T-helper 1 cell treated with Interleukin-12 subunit alpha and Interleukin-12 subunit beta and Interleukin-4 antibody, amounts not matched to agents 30 μg/mL and 1 μg/mL, for 36 hours (primary cell): ENCODE measurements around the gene NEGR1.

Experiments
- H3K27ac Mint-ChIP-seq: one replicate; pipeline ENCODE4 v1.8.0; 2021; ENCODE audit warnings: mild to moderate bottlenecking, mixed read lengths
- H3K27me3 Mint-ChIP-seq: one replicate; pipeline ENCODE4 v1.8.0; 2021; ENCODE audit warnings: low read depth, mixed read lengths
- H3K36me3 Mint-ChIP-seq: one replicate; pipeline ENCODE4 v1.8.0; 2021; ENCODE audit warnings: low read depth, mixed read lengths
- H3K4me1 Mint-ChIP-seq: one replicate; pipeline ENCODE4 v1.8.0; 2021; ENCODE audit warnings: low read depth, mixed read lengths
- H3K4me3 Mint-ChIP-seq: one replicate; pipeline ENCODE4 v1.8.0; 2021; ENCODE audit warnings: mild to moderate bottlenecking, moderate library complexity, mixed read lengths
- H3K9me3 Mint-ChIP-seq: one replicate; pipeline ENCODE4 v1.8.0; 2021; ENCODE audit warnings: mixed read lengths

Gene NEGR1

DNA sequence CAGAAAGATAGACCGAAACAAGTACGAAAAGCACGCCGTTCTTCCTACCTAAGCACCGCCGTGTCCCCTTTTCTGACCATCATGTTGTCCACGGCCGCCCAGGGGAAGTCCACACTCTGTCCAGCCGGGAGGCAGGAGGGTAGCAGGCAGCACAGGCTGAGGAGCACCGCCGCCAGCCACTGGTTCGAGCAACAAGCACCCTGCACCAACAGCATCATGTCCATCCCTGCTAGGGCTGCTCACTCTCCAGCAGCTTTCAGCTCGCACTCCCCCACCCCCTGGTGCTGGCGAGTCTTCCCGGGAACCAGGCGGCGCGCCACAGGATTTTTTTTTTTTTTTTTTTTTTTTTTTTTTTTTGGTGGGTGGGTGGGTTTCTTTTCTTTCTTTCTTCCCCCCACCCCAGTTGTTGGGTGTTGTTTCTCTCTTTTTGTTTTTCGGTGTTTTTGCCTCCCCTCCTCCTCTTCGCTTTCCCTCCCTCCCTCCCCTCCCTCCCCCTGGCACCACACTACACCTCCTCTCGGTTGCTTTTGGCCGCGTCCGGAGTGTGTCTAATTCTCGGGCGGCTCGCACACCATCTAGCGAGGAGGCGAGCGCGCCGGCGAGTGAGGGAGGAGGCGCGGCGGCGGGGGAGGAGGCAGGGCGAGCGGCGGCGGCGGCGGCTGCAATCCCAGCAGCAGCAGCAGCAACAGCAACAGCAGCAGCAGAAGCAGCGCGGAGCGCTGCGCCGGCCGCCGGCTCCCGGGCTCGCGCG is at the start of gene NEGR1:
Gene NEGR1, minus strand, starts transcription at position 269 of the 751 bp plus-strand sequence.
- H3K4me1 Mint-ChIP-seq: peaks cover 10% of the 10 kb centered on the region
- peaks cover 35% of the 10 kb centered on the region for H3K27me3 Mint-ChIP-seq
- H3K9me3 Mint-ChIP-seq: no peaks in the 10 kb centered on the region
- no peak within 1 kb of the TSS for H3K27ac Mint-ChIP-seq
- H3K36me3 Mint-ChIP-seq: no peaks in the 10 kb centered on the region
- peak within 1 kb of the TSS; percentile 67 for H3K4me3 Mint-ChIP-seq

DNA sequence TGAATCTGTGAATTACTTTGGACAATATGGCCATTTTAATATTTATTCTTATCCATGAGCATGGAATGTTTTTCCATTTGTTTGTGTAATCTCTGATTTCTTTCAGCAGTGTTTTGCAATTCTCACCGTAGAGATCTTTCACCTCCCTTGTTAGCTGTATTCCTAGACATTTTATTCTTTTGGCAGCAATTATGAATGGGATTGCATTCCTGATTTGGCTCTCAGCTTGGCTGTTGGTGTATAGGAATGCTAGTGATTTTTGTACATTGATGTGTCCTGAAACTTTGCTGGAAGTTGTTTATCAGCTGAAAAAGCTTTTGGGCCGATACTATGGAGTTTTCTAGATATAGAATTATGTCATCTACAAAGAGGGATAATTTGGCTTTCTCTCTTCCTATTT is 44.2 kb upstream of the NEGR1 start:
- Mint-ChIP-seq H3K4me1 (no peaks in the 10 kb centered on the region), H3K36me3 (no peaks in the 10 kb centered on the region), H3K9me3 (no peaks in the 10 kb centered on the region), H3K4me3 (no peak overlapping the region), H3K27ac (no peak overlapping the region), H3K27me3 (no peaks in the 10 kb centered on the region)

DNA sequence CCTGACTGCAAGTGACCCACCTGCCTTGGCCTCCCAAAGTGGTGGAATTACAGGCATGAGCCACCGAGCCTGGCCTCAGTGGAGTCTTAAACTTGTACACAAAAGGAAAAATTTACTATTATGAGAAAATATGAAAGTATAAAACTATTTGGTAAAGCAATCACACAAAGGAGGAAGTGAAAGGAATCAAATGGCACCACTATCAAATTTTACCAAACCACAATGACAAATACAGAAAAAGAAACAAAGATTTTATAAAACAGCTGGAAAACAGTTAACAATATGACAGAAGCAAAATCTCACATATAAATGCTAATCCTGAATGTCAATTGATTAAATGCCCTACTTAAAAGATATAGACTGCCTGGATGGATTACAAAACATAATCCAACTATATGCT is 42.1 kb upstream of the NEGR1 start:
- no peaks in the 10 kb centered on the region for H3K36me3 Mint-ChIP-seq
- no peak overlapping the region for H3K27ac Mint-ChIP-seq
- H3K4me1 Mint-ChIP-seq: no peaks in the 10 kb centered on the region
- H3K4me3 Mint-ChIP-seq: no peak overlapping the region
- no peaks in the 10 kb centered on the region for H3K9me3 Mint-ChIP-seq
- H3K27me3 Mint-ChIP-seq: no peaks in the 10 kb centered on the region

DNA sequence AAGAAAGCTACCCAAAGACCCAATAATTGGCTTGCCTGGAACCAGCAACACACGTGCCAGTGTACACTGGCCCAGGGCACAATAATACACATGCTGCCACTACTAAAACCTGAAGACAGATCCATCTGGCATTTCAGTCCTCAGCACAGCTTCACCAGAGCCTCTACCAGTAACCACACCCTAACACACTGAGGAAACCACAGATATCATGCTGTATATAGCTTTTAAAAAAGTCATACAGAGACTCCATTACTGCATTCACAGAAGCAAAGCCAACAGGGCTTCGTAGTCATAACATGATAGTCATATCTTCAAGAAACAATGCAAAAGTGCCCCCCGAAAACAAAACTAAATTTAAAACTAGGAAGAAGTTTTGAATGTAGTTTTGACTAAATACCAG is 40.6 kb upstream of the NEGR1 start:
- Mint-ChIP-seq H3K27me3 (no peaks in the 10 kb centered on the region), H3K27ac (no peak overlapping the region), H3K9me3 (no peaks in the 10 kb centered on the region), H3K4me1 (no peaks in the 10 kb centered on the region), H3K36me3 (no peaks in the 10 kb centered on the region), H3K4me3 (no peak overlapping the region)

DNA sequence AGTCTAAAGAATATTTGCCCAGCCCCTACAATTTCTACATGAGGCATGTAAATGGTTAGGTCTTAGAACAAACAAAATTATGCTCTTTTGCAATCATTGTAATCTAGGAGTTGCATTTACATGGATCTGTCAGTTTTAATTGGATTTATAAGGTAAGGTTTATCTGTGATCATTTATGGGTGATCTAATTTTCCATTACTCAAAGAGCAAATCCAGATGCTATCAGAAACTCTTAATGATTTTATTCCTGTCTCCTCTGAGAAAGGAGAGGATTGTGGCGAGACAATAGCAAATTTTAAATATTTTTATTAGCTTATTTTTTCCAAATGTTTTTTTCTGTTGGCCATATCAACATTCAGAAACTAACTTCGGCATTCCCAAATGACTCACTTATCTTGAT is 14.2 kb upstream of the NEGR1 start:
- Mint-ChIP-seq H3K27ac (no peak overlapping the region), H3K9me3 (no peaks in the 10 kb centered on the region), H3K4me1 (no peaks in the 10 kb centered on the region), H3K27me3 (no peaks in the 10 kb centered on the region), H3K4me3 (no peak overlapping the region), H3K36me3 (no peaks in the 10 kb centered on the region)

DNA sequence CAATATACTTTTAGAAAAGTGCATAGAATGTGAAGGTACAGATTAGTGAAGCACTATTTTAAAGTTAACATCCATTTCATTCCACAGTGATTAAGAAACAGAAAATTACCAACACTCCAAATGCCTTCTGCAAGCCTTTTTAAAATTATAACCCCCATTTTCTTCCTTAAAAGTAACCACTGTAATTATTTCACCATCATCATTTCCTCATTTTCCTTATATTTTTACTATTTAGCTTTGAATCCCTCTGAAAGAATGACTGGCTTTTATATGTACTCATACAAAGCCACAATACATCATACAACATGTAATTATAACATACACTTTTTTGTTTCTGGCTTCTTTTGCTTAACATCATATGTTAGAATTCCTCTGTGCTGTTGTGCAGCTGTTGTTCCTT is 6.5 kb upstream of the NEGR1 start:
- Mint-ChIP-seq H3K4me3 (no peak overlapping the region), H3K36me3 (no peaks in the 10 kb centered on the region), H3K9me3 (no peaks in the 10 kb centered on the region)

DNA sequence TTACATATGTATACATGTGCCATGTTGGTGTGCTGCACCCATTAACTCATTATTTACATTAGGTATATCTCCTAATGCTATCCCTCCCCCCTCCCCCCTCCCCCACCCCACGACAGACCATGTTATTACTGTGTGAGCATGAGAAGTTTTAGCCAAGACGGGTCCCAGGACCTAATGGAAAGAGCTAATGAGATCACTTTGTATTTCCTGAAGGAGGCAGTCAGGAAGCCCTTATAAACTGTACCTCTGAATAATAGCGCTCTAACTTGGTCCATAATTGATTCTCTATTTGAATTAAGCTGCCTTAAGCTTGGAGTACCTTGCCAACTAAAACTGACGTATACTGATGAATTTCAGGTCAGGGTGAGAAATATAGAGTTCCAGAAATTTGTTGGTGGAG is 4.1 kb upstream of the NEGR1 start:
- Mint-ChIP-seq H3K4me1 (peaks cover 10% of the 10 kb centered on the region), H3K27ac (no peak overlapping the region), H3K4me3 (no peak overlapping the region), H3K36me3 (no peaks in the 10 kb centered on the region), H3K9me3 (no peaks in the 10 kb centered on the region), H3K27me3 (peaks cover 15% of the 10 kb centered on the region)

More for the DNA sequence above, 6.5 kb upstream of the NEGR1 start:
- no peaks in the 10 kb centered on the region for H3K4me1 Mint-ChIP-seq
- H3K27me3 Mint-ChIP-seq: peaks cover 5% of the 10 kb centered on the region
- H3K27ac Mint-ChIP-seq: no peak overlapping the region

DNA sequence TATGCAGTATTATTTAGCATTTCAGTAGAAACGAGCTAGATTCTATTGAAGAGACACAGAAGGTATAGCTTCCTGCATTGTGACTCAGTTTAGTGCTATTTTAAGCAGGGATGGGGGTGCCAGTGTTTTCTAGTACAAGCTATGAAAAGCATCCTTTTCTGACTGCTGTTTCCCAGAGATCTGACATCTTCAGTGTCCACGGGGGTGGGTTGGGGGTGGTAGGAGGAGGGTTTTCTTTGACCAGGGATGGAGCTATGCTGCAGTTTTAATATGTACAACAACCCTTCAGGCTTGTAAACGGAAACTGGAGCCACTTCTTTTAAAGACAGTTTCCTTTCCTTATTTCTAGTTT is 2.7 kb upstream of the NEGR1 start:
- Mint-ChIP-seq H3K4me1 (peaks cover 10% of the 10 kb centered on the region), H3K36me3 (no peaks in the 10 kb centered on the region), H3K9me3 (no peaks in the 10 kb centered on the region), H3K4me3 (no peak overlapping the region), H3K27ac (no peak overlapping the region), H3K27me3 (peaks cover 28% of the 10 kb centered on the region)

DNA sequence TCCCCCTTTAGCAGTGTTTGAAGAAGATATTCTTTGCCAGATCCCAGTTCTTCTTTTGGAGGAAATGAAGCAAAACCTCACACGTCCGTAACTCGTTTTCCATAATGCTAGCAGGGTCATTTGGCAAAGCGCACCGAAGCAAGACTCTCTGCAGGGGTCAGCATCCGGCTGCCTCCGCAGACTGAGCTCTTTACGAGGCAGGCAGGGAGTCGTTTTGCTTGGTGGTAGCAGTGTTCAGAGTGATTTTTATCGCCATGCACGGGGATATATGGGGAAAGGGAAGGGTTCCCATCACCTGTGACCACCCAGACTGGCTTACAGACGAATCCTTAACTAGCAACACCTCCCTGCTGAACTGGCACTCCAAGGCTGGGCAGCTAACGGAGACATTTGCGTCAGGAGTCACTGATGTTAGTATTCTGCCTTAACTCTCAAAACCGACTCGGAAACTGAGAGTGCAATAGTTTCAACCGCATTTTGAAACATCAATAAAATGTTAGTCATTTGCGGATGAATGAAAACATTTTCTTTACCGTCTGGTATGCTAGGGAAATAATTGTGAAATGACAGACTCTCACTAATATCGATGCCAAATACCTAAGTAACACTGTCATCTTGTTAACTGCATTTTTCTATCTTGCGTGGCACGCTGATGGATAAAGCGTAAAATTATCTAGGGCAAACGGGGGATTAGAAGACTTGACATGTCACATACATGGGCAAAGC is 2.2 kb upstream of the NEGR1 start:
- Mint-ChIP-seq H3K9me3 (no peaks in the 10 kb centered on the region), H3K27me3 (peaks cover 32% of the 10 kb centered on the region), H3K27ac (no peak overlapping the region), H3K4me1 (peaks cover 10% of the 10 kb centered on the region), H3K4me3 (no peak overlapping the region), H3K36me3 (no peaks in the 10 kb centered on the region)

DNA sequence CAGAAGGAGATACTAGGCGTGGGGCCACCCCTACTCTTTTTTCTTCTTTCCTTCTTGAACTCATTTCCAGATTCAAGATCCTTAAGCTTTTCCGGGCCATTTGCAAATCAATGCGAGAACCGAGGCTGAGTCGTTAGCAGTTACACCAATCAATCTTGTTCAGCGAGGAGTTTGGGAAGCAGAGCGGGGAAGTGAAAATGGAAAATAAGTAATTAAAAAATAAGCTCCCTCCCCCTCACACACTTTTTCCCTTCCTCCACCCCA is 1.7 kb upstream of the NEGR1 start:
- Mint-ChIP-seq H3K4me3 (no peak overlapping the region), H3K36me3 (no peaks in the 10 kb centered on the region), H3K4me1 (peaks cover 10% of the 10 kb centered on the region), H3K27ac (no peak overlapping the region), H3K27me3 (peaks cover 35% of the 10 kb centered on the region), H3K9me3 (no peaks in the 10 kb centered on the region)

DNA sequence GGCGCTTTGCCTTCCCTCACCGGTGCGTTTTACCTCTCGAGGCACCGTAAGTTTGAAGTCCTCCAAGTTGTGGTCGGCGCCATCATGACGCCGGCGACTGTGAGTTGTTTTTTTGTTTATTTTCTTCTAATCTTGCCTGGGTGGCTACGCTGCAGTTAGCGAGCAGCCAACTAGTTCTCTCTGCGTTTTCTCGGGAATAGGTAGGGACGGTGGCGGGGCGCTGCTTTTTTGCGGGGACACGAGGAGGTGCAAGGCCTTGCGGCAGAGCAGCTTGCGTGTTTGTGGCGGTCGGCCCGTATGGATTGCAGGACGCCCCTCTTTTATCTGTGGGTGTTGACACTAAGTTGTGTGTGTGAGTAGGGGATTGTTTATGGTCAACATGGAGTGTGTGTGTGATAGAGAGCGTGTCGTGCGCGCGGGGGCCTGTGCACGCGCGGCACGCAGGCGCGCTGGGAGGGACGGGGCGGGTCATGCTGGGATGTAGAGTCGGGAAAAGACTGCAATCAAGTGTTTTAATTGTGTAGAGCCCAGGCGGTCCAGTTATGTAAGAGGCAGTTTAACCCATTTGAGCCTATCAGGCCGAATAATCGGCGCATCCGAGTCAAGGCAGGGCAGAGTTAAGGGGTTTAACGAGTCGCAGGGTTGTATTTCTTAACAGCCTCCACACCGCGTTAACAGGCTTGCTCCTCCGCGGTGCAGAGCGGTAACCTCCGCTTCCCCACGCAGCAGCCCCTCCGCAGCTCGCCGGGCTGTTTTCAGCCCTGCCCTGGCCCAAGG is 1.2 kb upstream of the NEGR1 start:
- no peaks in the 10 kb centered on the region for H3K36me3 Mint-ChIP-seq
- no peak overlapping the region for H3K27ac Mint-ChIP-seq
- peaks cover 10% of the 10 kb centered on the region for H3K4me1 Mint-ChIP-seq
- H3K4me3 Mint-ChIP-seq: no peak overlapping the region
- no peaks in the 10 kb centered on the region for H3K9me3 Mint-ChIP-seq
- H3K27me3 Mint-ChIP-seq: peaks cover 35% of the 10 kb centered on the region

DNA sequence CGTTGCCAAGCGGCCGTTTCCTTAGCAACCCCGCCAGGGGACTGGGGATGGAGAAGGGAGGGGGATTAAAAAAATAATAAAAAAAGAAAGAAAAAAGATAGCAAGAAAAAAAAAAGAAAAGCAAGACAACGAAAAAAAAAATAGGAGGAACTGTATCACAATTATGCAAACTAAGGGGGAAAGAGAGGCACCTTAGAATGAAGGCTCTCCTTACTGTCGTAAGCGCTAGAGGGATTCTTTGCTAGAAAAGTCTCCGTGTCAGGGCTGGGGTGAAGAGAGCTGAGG is 625 bp upstream of the NEGR1 start:
- Mint-ChIP-seq H3K4me1 (peaks cover 10% of the 10 kb centered on the region), H3K27ac (no peak overlapping the region), H3K27me3 (peaks cover 35% of the 10 kb centered on the region), H3K36me3 (no peaks in the 10 kb centered on the region), H3K4me3 (no peak overlapping the region), H3K9me3 (no peaks in the 10 kb centered on the region)

DNA sequence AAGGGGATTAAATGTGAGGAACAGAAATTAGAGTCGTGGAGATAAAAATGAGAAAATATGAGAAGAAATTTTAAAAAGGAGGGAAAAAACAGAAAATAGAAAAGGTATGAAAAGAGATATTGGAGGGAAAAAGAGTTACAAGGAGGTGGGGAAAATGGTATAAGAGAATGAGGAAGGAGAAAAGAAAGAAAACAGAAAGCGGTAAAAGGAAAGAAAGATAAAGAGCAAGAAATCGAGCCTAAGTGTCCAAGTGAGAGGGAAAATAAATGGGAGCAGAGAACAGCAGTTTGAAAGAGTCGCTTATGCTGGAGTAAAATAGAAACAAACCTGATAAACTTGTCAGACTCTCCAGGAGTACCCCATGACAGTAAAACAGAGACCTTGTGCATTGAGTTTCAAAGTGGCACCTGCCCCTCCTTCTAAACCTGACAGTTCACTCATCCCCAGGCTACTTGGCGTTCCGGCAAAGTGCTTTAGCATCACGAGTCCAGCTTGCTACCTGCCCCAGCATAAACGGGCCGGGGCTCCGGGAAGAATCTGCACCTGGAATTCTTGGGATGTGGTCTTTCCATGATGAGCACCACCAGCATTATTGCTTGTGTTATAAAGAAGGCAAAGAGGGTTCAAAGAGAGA is 585 bp downstream of the NEGR1 start:
- Mint-ChIP-seq H3K9me3 (no peaks in the 10 kb centered on the region), H3K36me3 (no peaks in the 10 kb centered on the region), H3K4me3 (peak overlapping the region; percentile 67), H3K4me1 (peaks cover 10% of the 10 kb centered on the region), H3K27ac (no peak overlapping the region), H3K27me3 (peaks cover 34% of the 10 kb centered on the region)

DNA sequence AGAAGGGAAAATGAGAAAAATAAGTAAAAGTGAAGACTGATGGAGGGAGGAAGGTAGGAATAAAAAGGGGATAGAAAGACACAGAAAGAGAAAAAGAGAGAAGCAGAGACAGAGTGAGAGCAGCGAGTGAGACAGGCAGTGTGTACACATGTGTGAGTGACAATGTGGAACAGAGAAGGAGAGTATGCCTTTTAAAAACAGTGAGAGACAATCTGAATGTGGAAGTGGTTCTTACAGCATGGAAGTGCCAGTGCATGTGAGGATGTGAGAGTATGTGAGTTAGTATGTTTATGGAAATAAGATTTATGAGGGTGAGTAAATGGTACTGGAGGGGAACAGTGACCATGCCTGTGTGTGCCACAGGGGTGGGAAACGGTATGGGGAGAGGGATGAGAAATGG is 1.2 kb downstream of the NEGR1 start:
- no peaks in the 10 kb centered on the region for H3K36me3 Mint-ChIP-seq
- H3K4me1 Mint-ChIP-seq: peaks cover 10% of the 10 kb centered on the region
- peak overlapping the region; percentile 30 for H3K4me3 Mint-ChIP-seq
- H3K27me3 Mint-ChIP-seq: peaks cover 30% of the 10 kb centered on the region
- no peaks in the 10 kb centered on the region for H3K9me3 Mint-ChIP-seq
- H3K27ac Mint-ChIP-seq: no peak overlapping the region

DNA sequence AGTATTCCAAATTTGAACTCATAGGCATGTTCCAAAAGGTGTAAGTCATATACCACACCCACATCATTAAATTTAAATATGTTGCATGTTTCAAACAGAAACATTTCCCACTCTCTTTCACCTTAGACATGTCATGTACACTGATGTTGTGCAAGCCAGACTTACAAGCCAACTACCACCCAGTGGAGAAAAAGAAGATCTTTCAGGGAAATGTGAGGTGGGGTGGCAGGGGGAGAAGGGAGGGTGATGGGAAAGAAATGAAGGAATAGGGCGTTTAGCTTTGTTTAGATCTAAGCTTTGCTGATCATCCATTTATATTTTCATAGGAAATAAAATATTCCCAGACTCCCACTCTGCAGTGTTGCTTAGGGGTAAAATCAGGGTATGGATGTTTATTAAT is 1.6 kb downstream of the NEGR1 start:
- peaks cover 10% of the 10 kb centered on the region for H3K4me1 Mint-ChIP-seq
- no peaks in the 10 kb centered on the region for H3K9me3 Mint-ChIP-seq
- no peak overlapping the region for H3K27ac Mint-ChIP-seq
- H3K4me3 Mint-ChIP-seq: no peak overlapping the region
- H3K27me3 Mint-ChIP-seq: peaks cover 30% of the 10 kb centered on the region
- no peaks in the 10 kb centered on the region for H3K36me3 Mint-ChIP-seq
